ENCODE results near the gene AKR1A1.
"Not testable (repeated sequence)": the region's sequence is repeated elsewhere in the genome, so short reads cannot be mapped to it uniquely, and the experiment has no call there.

The AKR1A1 gene

GRCh38 chr1:45589861-45590260, 39.2 kb downstream of the AKR1A1 start:
- no peaks in the 10 kb centered on the region for H3K9me3 ChIP-seq (ENCODE audit: severe bottlenecking)
- H3K36me3 ChIP-seq, result peaks cover 89% of the 10 kb centered on the region
- H3K27ac ChIP-seq, result no peak overlapping the region
- H3K4me3 ChIP-seq (ENCODE audit: low read depth, low read length), result no peak overlapping the region
- no peak for DNase-seq
- no peak for TF ChIP-seq CTCF (IDR thresholded peaks at IDR 0.05; ENCODE audit: low read depth, low read length)
- no peaks in the 10 kb centered on the region for H3K27me3 ChIP-seq (ENCODE audit: insufficient read depth, low read depth, severe bottlenecking)

GRCh38 chr1:45594412-45594811, 43.8 kb downstream of the AKR1A1 start:
- Histone ChIP-seq H3K36me3 (peaks cover 91% of the 10 kb centered on the region), H3K27ac (no peak overlapping the region), H3K27me3 (ENCODE audit: insufficient read depth, low read depth, severe bottlenecking) (no peaks in the 10 kb centered on the region), H3K4me3 (ENCODE audit: low read depth, low read length) (no peak overlapping the region), H3K9me3 (ENCODE audit: severe bottlenecking) (no peaks in the 10 kb centered on the region)
- no peak for TF ChIP-seq CTCF (IDR thresholded peaks at IDR 0.05; ENCODE audit: low read depth, low read length)
- no peak for DNase-seq

GRCh38 chr1:45596765-45597164, 46.1 kb downstream of the AKR1A1 start:
- peaks cover 77% of the 10 kb centered on the region for H3K36me3 ChIP-seq
- not testable (repeated sequence) for DNase-seq; H3K9me3 ChIP-seq (ENCODE audit: severe bottlenecking); H3K27me3 ChIP-seq (ENCODE audit: insufficient read depth, low read depth, severe bottlenecking); H3K4me3 ChIP-seq (ENCODE audit: low read depth, low read length); H3K27ac ChIP-seq

GRCh38 chr1:45604239-45604638, 53.6 kb downstream of the AKR1A1 start:
- no peak for DNase-seq
- no peak overlapping the region for H3K4me3 ChIP-seq (ENCODE audit: low read depth, low read length)
- peaks cover 78% of the 10 kb centered on the region for H3K36me3 ChIP-seq
- TF ChIP-seq CTCF (IDR thresholded peaks at IDR 0.05; ENCODE audit: low read depth, low read length), result no peak
- H3K27ac ChIP-seq, result no peak overlapping the region
- H3K27me3 ChIP-seq (ENCODE audit: insufficient read depth, low read depth, severe bottlenecking), result no peaks in the 10 kb centered on the region
- H3K9me3 ChIP-seq (ENCODE audit: severe bottlenecking), result no peaks in the 10 kb centered on the region

GRCh38 chr1:45607404-45608074, 56.9 kb downstream of the AKR1A1 start:
- Histone ChIP-seq H3K4me3 (ENCODE audit: low read depth, low read length) (no peak overlapping the region), H3K27ac (no peak overlapping the region), H3K9me3 (ENCODE audit: severe bottlenecking) (no peaks in the 10 kb centered on the region), H3K36me3 (peaks cover 86% of the 10 kb centered on the region), H3K27me3 (ENCODE audit: insufficient read depth, low read depth, severe bottlenecking) (no peaks in the 10 kb centered on the region)
- TF ChIP-seq CTCF (IDR thresholded peaks at IDR 0.05; ENCODE audit: low read depth, low read length), result no peak
- DNase-seq, result no peak

- Histone ChIP-seq H3K27me3 (ENCODE audit: insufficient read depth, low read depth, severe bottlenecking) (no peaks in the 10 kb centered on the region), H3K4me3 (ENCODE audit: low read depth, low read length) (no peak overlapping the region), H3K9me3 (ENCODE audit: severe bottlenecking) (no peaks in the 10 kb centered on the region), H3K36me3 (peaks cover 87% of the 10 kb centered on the region), H3K27ac (no peak overlapping the region)
- no peak for DNase-seq
- TF ChIP-seq CTCF (IDR thresholded peaks at IDR 0.05; ENCODE audit: low read depth, low read length), result no peak
These were observed 57.8 kb downstream of the AKR1A1 start for GRCh38 chr1:45608175-45609156.

All from WERI-Rb-1 (cell line).